A673 (cell line): ENCODE data around the gene ABCA2. TPM values are rescaled to one million over a fixed set of nuclear protein-coding genes. Genes with fewer than 3 reads are reported as not detected.
A peak's percentile ranks its signal among the peaks of the same experiment; 100 is the strongest.
"Not testable (repeated sequence)": the region's sequence is repeated elsewhere in the genome, so short reads cannot be mapped to it uniquely, and the experiment has no call there.

ENCODE experiments used
- BruUV-seq: library from RNA; stranded (reverse); fragments of 400-500 nt; replicated peaks from 2 replicates; lab custom pipeline; 2021; lab: Mats Ljungman, UMichigan
- CTCF ChIA-PET: fragments of 300-600 bp; sonication (Branson Sonifier 250); formaldehyde crosslinking; loops from one replicate; lab custom pipeline; 2022; ENCODE audit warnings: antibody characterized with exemption; lab: Charles Lee
- POLR2A ChIA-PET: fragments of 300-600 bp; sonication (Branson Sonifier 250); formaldehyde crosslinking; loops from one replicate; lab custom pipeline; 2022; ENCODE audit warnings: antibody characterized with exemption; ENCODE audit not compliant: low non-redundant PET; lab: Charles Lee
- DNase-seq: peaks from one replicate; pipeline ENCODE4 v3.0.0-alpha.2; 2015; ENCODE audit warnings: low spot score
- H3K27ac ChIP-seq: fragments of 200-600 bp; sonication (generic); 2 replicates; pipeline ENCODE4 v1.5.1; 2016; ENCODE audit warnings: mixed run types, low read depth, mild to moderate bottlenecking, mixed read lengths, antibody characterized with exemption, low read length; ENCODE audit not compliant: poor library complexity, severe bottlenecking
- H3K27me3 ChIP-seq: fragments of 200-600 bp; sonication (generic); replicated peaks from 2 replicates; pipeline ENCODE4 v1.6.1; 2017; ENCODE audit warnings: mixed run types, low read depth, mild to moderate bottlenecking, mixed read lengths, antibody characterized with exemption, low read length; ENCODE audit not compliant: insufficient read depth, poor library complexity
- H3K36me3 ChIP-seq: fragments of 200-600 bp; sonication (generic); 2 replicates; pipeline ENCODE4 v1.6.1; 2016; ENCODE audit warnings: mixed run types, mild to moderate bottlenecking, mixed read lengths, antibody characterized with exemption, low read length; ENCODE audit not compliant: insufficient read depth, poor library complexity, severe bottlenecking
- H3K4me1 ChIP-seq: fragments of 200-600 bp; sonication (generic); 2 replicates; pipeline ENCODE4 v1.6.1; 2017; ENCODE audit warnings: mixed run types, mild to moderate bottlenecking, mixed read lengths, antibody characterized with exemption, low read length; ENCODE audit not compliant: insufficient read depth, poor library complexity, severe bottlenecking
- H3K4me3 ChIP-seq: fragments of 200-600 bp; sonication (generic); 2 replicates; pipeline ENCODE4 v1.5.1; 2016; ENCODE audit warnings: low read depth, mixed run types, mild to moderate bottlenecking, mixed read lengths, low read length; ENCODE audit not compliant: poor library complexity, severe bottlenecking
- H3K9me3 ChIP-seq: fragments of 200-600 bp; sonication (generic); 2 replicates; pipeline ENCODE4 v1.6.1; 2016; ENCODE audit warnings: mixed run types, low read depth, mild to moderate bottlenecking, mixed read lengths, antibody characterized with exemption, low read length; ENCODE audit not compliant: poor library complexity, severe bottlenecking
- CTCF ChIP-seq: fragments of 300-800, 200-600 bp; sonication (generic); conservative IDR thresholded peaks from 2 replicates; pipeline ENCODE4 v1.5.1; 2017; ENCODE audit warnings: low read depth, mild to moderate bottlenecking, antibody characterized with exemption, low read length, moderate library complexity, mixed read lengths
- EZH2 ChIP-seq: fragments of 200-600 bp; sonication (generic); IDR thresholded peaks from 2 replicates; pipeline ENCODE4 v1.6.1; 2017; ENCODE audit warnings: borderline replicate concordance, low read depth, mild to moderate bottlenecking, mixed read lengths, antibody characterized with exemption, low read length; ENCODE audit not compliant: poor library complexity, severe bottlenecking
- intact Hi-C: fragments of 100-400 bp; cut with micrococcal nuclease; formaldehyde crosslinking; loops from one replicate; pipeline ENCODE4 v1.10.0; 2022; ENCODE audit not compliant: unreplicated experiment
- total RNA-seq: library from RNA; stranded (reverse); gene quantifications from 2 replicates; pipeline ENCODE4 v1.2.3, GENCODE V29; 2021

The ABCA2 gene
- total RNA-seq, 1 experiment from 2014 or later = 27.8 TPM

GRCh38 chr9:137064027-137064879 lies 36.2 kb upstream of the ABCA2 start:
- ChIA-PET POLR2A (no interaction called here), CTCF (interaction anchor here (0.9 to 1.3 kb wide), 4 partner anchors 9 to 274 kb away, joined by 3 to 4 read pairs (median 3); partner anchors contain the start of gene TMEM141)
- Histone ChIP-seq H3K4me1 (peaks cover 4% of the 10 kb centered on the region), H3K27me3 (no peaks in the 10 kb centered on the region), H3K27ac (no peak overlapping the region), H3K9me3 (no peaks in the 10 kb centered on the region), H3K36me3 (peaks cover 7% of the 10 kb centered on the region), H3K4me3 (no peak overlapping the region)
- TF ChIP-seq EZH2 (no peak), CTCF (peak; percentile 94)
- DNase-seq = no peak
- no TSS peak for BruUV-seq
- intact Hi-C loops = no loop called here

GRCh38 chr9:137063311-137064026 lies 35.4 kb upstream of the ABCA2 start:
- no peaks in the 10 kb centered on the region for H3K27me3 ChIP-seq
- POLR2A ChIA-PET = no interaction called here
- no peaks in the 10 kb centered on the region for H3K9me3 ChIP-seq
- no peaks in the 10 kb centered on the region for H3K4me1 ChIP-seq
- no peak overlapping the region for H3K27ac ChIP-seq
- H3K36me3 ChIP-seq = peaks cover 7% of the 10 kb centered on the region
- CTCF ChIA-PET = interaction anchor here (0.9 to 1.3 kb wide), 4 partner anchors 8 to 273 kb away, joined by 3 to 4 read pairs (median 3); partner anchors contain the start of gene TMEM141
- no peak for DNase-seq
- TF ChIP-seq CTCF (no peak), EZH2 (no peak)
- intact Hi-C loops = no loop called here
- BruUV-seq = no TSS peak
- no peak overlapping the region for H3K4me3 ChIP-seq

GRCh38 chr9:137062798-137063197 lies 34.8 kb upstream of the ABCA2 start:
- H3K36me3 ChIP-seq, H3K4me1 ChIP-seq, CTCF ChIA-PET, H3K4me3 ChIP-seq, H3K27me3 ChIP-seq, POLR2A ChIA-PET, BruUV-seq, DNase-seq, intact Hi-C loops, H3K27ac ChIP-seq, H3K9me3 ChIP-seq: not testable (repeated sequence)
